Measurements from ENCODE around the gene MRTFA.

The MRTFA gene

GRCh38 chr22:40485813-40486667 is 150.5 kb downstream of the MRTFA start:
- DNase-seq, result no peak

- DNase-seq, result no peak
These were observed 151.4 kb downstream of the MRTFA start for GRCh38 chr22:40484906-40485669.

- no peak for DNase-seq
These were observed 153.6 kb downstream of the MRTFA start for GRCh38 chr22:40482886-40483285.

GRCh38 chr22:40482391-40482790 is 154.1 kb downstream of the MRTFA start:
- DNase-seq, result no peak

GRCh38 chr22:40480996-40481395 is 155.5 kb downstream of the MRTFA start:
- no peak for DNase-seq

GRCh38 chr22:40479887-40480538 is 156.5 kb downstream of the MRTFA start:
- peak; percentile 56 for DNase-seq

GRCh38 chr22:40479126-40479800 is 157.3 kb downstream of the MRTFA start:
- DNase-seq, result peak; percentile 13 to 25

GRCh38 chr22:40478338-40479125 is 158.0 kb downstream of the MRTFA start:
- DNase-seq, result peak in 1 of 2 donors; percentile 15

GRCh38 chr22:40477683-40478337 is 158.7 kb downstream of the MRTFA start:
- DNase-seq, result peak; percentile 29

GRCh38 chr22:40476341-40476740 is 160.2 kb downstream of the MRTFA start:
- no peak for DNase-seq

- no peak for DNase-seq
These were observed 162.8 kb downstream of the MRTFA start for GRCh38 chr22:40473703-40474102.

GRCh38 chr22:40472579-40472978 is 163.9 kb downstream of the MRTFA start:
- no peak for DNase-seq

GRCh38 chr22:40472051-40472450 is 164.5 kb downstream of the MRTFA start:
- DNase-seq, result no peak

GRCh38 chr22:40469181-40469580 is 167.3 kb downstream of the MRTFA start:
- DNase-seq, result no peak

- DNase-seq, result no peak
These were observed 167.9 kb downstream of the MRTFA start for GRCh38 chr22:40468616-40469015.

- DNase-seq, result no peak
These were observed 169.5 kb downstream of the MRTFA start for GRCh38 chr22:40466976-40467375.

GRCh38 chr22:40463683-40464082 is 172.8 kb downstream of the MRTFA start:
- no peak for DNase-seq

GRCh38 chr22:40463017-40463631 is 173.4 kb downstream of the MRTFA start:
- DNase-seq, result peak; percentile 80 to 81

GRCh38 chr22:40462195-40462984 is 174.1 kb downstream of the MRTFA start:
- peak; percentile 35 to 50 for DNase-seq

- DNase-seq, result no peak
These were observed 182.8 kb downstream of the MRTFA start for GRCh38 chr22:40453671-40454070.

Measured in inflammatory macrophage treated with lipopolysaccharide for 1 hour (primary cell).